OCI-LY3 (cell line): ENCODE data around the gene JCAD.

Source experiments
- CTCF ChIP-seq: fragments of 200-600, 300-600 bp; sonication (generic); IDR thresholded peaks from 2 replicates; pipeline ENCODE4 v1.5.1; 2014; ENCODE audit warnings: antibody characterized with exemption, low read length, low read depth
- EZH2phosphoT487 ChIP-seq: fragments of 200-600 bp; shearing (Covaris generic); IDR thresholded peaks from 2 replicates; pipeline ENCODE4 v1.6.1; 2018; ENCODE audit warnings: antibody characterized with exemption, mixed run types, low read depth

GRCh38 chr10:30011956-30012647, 47.3 kb downstream of the JCAD start:
- no peak for TF ChIP-seq CTCF
- TF ChIP-seq EZH2phosphoT487: no peak
